Panc1 (cell line): ENCODE data around the gene OLFML2B.

ENCODE experiments used
- CTCF ChIP-seq: fragments of 450-650 bp; IDR thresholded peaks from 2 replicates; pipeline ENCODE4 v1.5.1; 2017; ENCODE audit warnings: mild to moderate bottlenecking
- POLR2AphosphoS5 ChIP-seq: IDR thresholded peaks from 2 replicates; pipeline ENCODE4 v1.6.1; 2012; ENCODE audit warnings: mild to moderate bottlenecking, low read depth, low read length, moderate library complexity
- REST ChIP-seq, 2 experiments: IDR thresholded peaks; 2 replicates each; pipeline ENCODE4 v1.6.1; 2011 to 2012; ENCODE audit warnings: low read depth in 2 of 2, control low read depth in 1 of 2, low read length in 1 of 2, mild to moderate bottlenecking in 1 of 2, moderate library complexity in 1 of 2; ENCODE audit not compliant: insufficient read depth in 1 of 2
- TCF7L2 ChIP-seq: IDR thresholded peaks from 2 replicates; pipeline ENCODE4 v1.6.1; 2011; ENCODE audit warnings: mild to moderate bottlenecking, low read depth, low read length, inconsistent platforms

GRCh38 chr1:161944381-161944780 lies 79.3 kb downstream of the OLFML2B start:
- TF ChIP-seq CTCF = no peak
- no peak for TF ChIP-seq TCF7L2
- TF ChIP-seq POLR2AphosphoS5 = no peak
- TF ChIP-seq REST (IDR thresholded peaks at IDR 0.05; ENCODE audit: insufficient read depth in 1 of 2, low read depth in 2 of 2, low read length in 1 of 2) = no peak
